K562 (cell line): ENCODE data around the gene IL1RL1. TPM values are rescaled to one million over a fixed set of nuclear protein-coding genes. Genes with fewer than 3 reads are reported as not detected.

Experiments used
- ATF7 ChIP-seq: fragments of 450-650 bp; IDR thresholded peaks from 2 replicates; pipeline ENCODE4 v1.7.1; 2014; ENCODE audit warnings: mild to moderate bottlenecking, moderate library complexity
- CBX8 ChIP-seq: fragments of 200-600 bp; sonication (generic); IDR thresholded peaks from 2 replicates; pipeline ENCODE4 v1.6.1; 2012; ENCODE audit warnings: borderline replicate concordance, mixed run types, low read depth, mild to moderate bottlenecking, moderate library complexity, mixed read lengths, low read length, control low read depth, inconsistent platforms; ENCODE audit not compliant: poor library complexity, severe bottlenecking; ENCODE audit errors: extremely low read depth
- CEBPG ChIP-seq, 3 experiments: fragments of 200-800 bp in 1 of 3; sonication (Bioruptor generic) in 1 of 3; sonication (generic) in 1 of 3; formaldehyde crosslinking in 1 of 3; IDR thresholded peaks in 2 of 3; conservative IDR thresholded peaks in 1 of 3; 2 replicates each; pipeline versions ENCODE4 v1.6.1 to v1.8.0; 2016 to 2022; ENCODE audit warnings: missing compliant biosample characterization in 2 of 3, missing genetic modification characterization in 2 of 3, mild to moderate bottlenecking in 1 of 3, missing genetic modification reagents in 1 of 3
- CREB3L1 ChIP-seq: fragments of 450-650 bp; IDR thresholded peaks from 2 replicates; pipeline ENCODE4 v1.6.1; 2014; ENCODE audit warnings: low read depth, mild to moderate bottlenecking, moderate library complexity, borderline replicate concordance
- CREM ChIP-seq: IDR thresholded peaks from 2 replicates; pipeline ENCODE4 v1.6.1; 2014; ENCODE audit warnings: antibody characterized with exemption, low read depth
- E2F3 ChIP-seq: fragments of 250-450 bp; sonication (Bioruptor Pico); IDR thresholded peaks from 2 replicates; pipeline ENCODE4 v1.4.0; 2020; ENCODE audit warnings: mild to moderate bottlenecking
- GABPA ChIP-seq: fragments of 200-800 bp; sonication (Bioruptor generic); conservative IDR thresholded peaks from 2 replicates; pipeline ENCODE4 v1.6.1; 2016; ENCODE audit warnings: low read depth, missing genetic modification characterization, missing compliant biosample characterization
- GATAD2A ChIP-seq: fragments of 450-650 bp; IDR thresholded peaks from 2 replicates; pipeline ENCODE4 v1.6.1; 2017
- HLTF ChIP-seq: fragments of 450-650 bp; IDR thresholded peaks from 2 replicates; pipeline ENCODE4 v1.6.1; 2016
- MYC ChIP-seq, 2 experiments: fragments of 250-450 bp in 1 of 2; sonication (Bioruptor Pico) in 1 of 2; IDR thresholded peaks; 2 replicates each; pipeline versions ENCODE4 v1.5.1 to v1.6.1; 2012 to 2021; ENCODE audit warnings: low read depth in 2 of 2, borderline replicate concordance in 1 of 2, improper control_type of control experiment in 1 of 2, low read length in 1 of 2, mild to moderate bottlenecking in 1 of 2, moderate library complexity in 1 of 2
- NR2C1 ChIP-seq, 2 experiments: fragments of 450-650 bp; IDR thresholded peaks; 2 replicates each; pipeline ENCODE4 v1.6.1; 2017; ENCODE audit warnings: mild to moderate bottlenecking in 2 of 2, antibody characterized with exemption in 1 of 2, inconsistent platforms in 1 of 2, missing compliant biosample characterization in 1 of 2, missing genetic modification characterization in 1 of 2
- SIN3B ChIP-seq: fragments of 450-650 bp; IDR thresholded peaks from 2 replicates; pipeline ENCODE4 v1.6.1; 2017; ENCODE audit warnings: low read depth, mild to moderate bottlenecking, moderate library complexity
- TAL1 ChIP-seq: fragments of 450-650 bp; IDR thresholded peaks from 2 replicates; pipeline ENCODE4 v1.6.1; 2016; ENCODE audit warnings: mild to moderate bottlenecking
- UBTF ChIP-seq, 2 experiments: IDR thresholded peaks; 2 replicates each; pipeline ENCODE4 v1.6.1; 2012; ENCODE audit warnings: improper control_type of control experiment in 2 of 2, low read depth in 2 of 2, low read length in 2 of 2, borderline replicate concordance in 1 of 2
- YY1 ChIP-seq, 3 experiments: IDR thresholded peaks; 2 replicates each; pipeline ENCODE4 v1.6.1; 2011; ENCODE audit warnings: low read length in 2 of 3, mild to moderate bottlenecking in 2 of 3, moderate library complexity in 2 of 3, borderline replicate concordance in 1 of 3, control low read depth in 1 of 3, low read depth in 1 of 3; ENCODE audit not compliant: insufficient read depth in 3 of 3, insufficient replicate concordance in 2 of 3, control insufficient read depth in 1 of 3, insufficient read length in 1 of 3; ENCODE audit errors: extremely low read depth in 1 of 3
- ZNF551 ChIP-seq: fragments of 250-450 bp; sonication (Bioruptor Pico); IDR thresholded peaks from 2 replicates; pipeline ENCODE4 v1.5.0; 2021; ENCODE audit warnings: mild to moderate bottlenecking, moderate library complexity
- polyA plus RNA-seq, 8 experiments: library from polyadenylated mRNA; depleted of rRNA in 4 of 8; stranded (reverse) in 5 of 8; unstranded in 3 of 8; fragments of >200 nt; fragmentation: Nextera tagmentation in 2 of 8; fragmentation: Illumina TruSeq in 1 of 8; extraction: Ambion mirVana in 2 of 8; extraction: Trizol in 1 of 8; gene quantifications; 2 replicates each; pipeline versions ENCODE4 v1.2.1 to v1.2.3, GENCODE V29; 2011 to 2014; ENCODE audit warnings: inconsistent platforms in 1 of 8, missing spikeins in 1 of 8
- total RNA-seq, 7 experiments: library from RNA; depleted of rRNA in 6 of 7; stranded (reverse); fragments of >200 nt in 6 of 7; fragmentation: Illumina TruSeq in 2 of 7; extraction: Trizol in 2 of 7; gene quantifications; 2 replicates each; pipeline versions ENCODE4 v1.2.1 to v1.2.3, GENCODE V29; 2011 to 2021; ENCODE audit warnings: low replicate concordance in 1 of 7
- TF ChIP-seq, protein P1 (sequence below): fragments of 250-450 bp; sonication (Bioruptor Pico); IDR thresholded peaks from 2 replicates; pipeline ENCODE4 v1.5.0; 2022; ENCODE audit warnings: mild to moderate bottlenecking
- TF ChIP-seq, protein P2 (sequence below): fragments of 450-650 bp; IDR thresholded peaks from 2 replicates; pipeline ENCODE4 v1.6.1; 2017; ENCODE audit warnings: mild to moderate bottlenecking, moderate library complexity

The IL1RL1 gene
- total and polyA plus RNA-seq, 9 of the 15 experiments (the other 6 are each of a cell fraction or from before 2014, with no cell fraction given) = 0.06 to 3.3 (median 0.59) TPM

DNA sequence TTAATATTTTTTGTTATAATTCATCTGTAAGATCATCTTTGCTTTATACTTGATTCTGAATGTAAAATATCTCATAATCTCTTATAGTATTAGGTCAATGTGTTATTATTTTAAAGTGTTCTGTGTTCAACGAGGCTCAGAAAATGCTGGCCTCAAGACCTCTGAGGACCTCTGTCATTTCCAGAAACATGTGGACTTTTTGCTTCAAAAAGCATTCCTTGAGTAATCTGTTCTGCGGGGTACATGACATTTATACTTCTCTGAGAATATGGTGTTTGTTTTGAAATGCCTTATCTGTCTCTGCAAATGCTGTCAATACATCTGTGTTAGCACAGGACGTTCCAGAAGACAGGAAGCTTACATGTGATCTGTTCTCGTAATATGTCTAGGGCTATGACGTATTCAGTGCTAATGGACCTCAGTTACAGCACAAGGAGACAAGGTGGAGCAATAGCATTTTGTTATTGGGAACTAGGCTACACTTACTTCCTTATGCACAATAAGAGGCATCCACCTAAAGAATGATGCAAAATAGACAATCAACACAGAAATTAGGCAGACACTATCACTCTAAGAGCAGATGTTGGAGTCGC lies 37.6 kb upstream of the IL1RL1 start (continued):
- TF ChIP-seq CREB3L1 (no peak), CEBPG (CRISPR knock-in tag; IDR thresholded peaks at IDR 0.05) (no peak; the same call in 1 of the 2 replicates), CEBPG (tag; conservative IDR thresholded peaks at IDR 0.05 in 1 of 2, IDR thresholded peaks at IDR 0.05 in 1 of 2) (peak; percentile 29 to 85; a peak in 3 of 4 replicates), NR2C1 (IDR thresholded peaks at IDR 0.05) (no peak), NR2C1 (tag; IDR thresholded peaks at IDR 0.05) (no peak), CBX8 (no peak), GATAD2A (no peak), HLTF (no peak), SIN3B (no peak), ZNF551 (no peak), CREM (peak; percentile 62; the same call in 1 of the 2 replicates), YY1 (IDR thresholded peaks at IDR 0.05; ENCODE audit: borderline replicate concordance in 1 of 3, control insufficient read depth in 1 of 3, extremely low read depth in 1 of 3, insufficient read depth in 3 of 3, insufficient read length in 1 of 3, insufficient replicate concordance in 2 of 3, low read depth in 1 of 3, low read length in 2 of 3) (no peak), TAL1 (peak; percentile 20), GABPA (tag) (peak; percentile 59), E2F3 (CRISPR knock-in tag) (no peak), UBTF (IDR thresholded peaks at IDR 0.05; ENCODE audit: borderline replicate concordance in 1 of 2, low read depth in 2 of 2, low read length in 2 of 2) (no peak), ATF7 (peak; percentile 42; the same call in 1 of the 2 replicates), MYC (IDR thresholded peaks at IDR 0.05; ENCODE audit: low read depth, low read length) (no peak), MYC (CRISPR knock-in tag; IDR thresholded peaks at IDR 0.05; ENCODE audit: borderline replicate concordance, low read depth) (no peak)
- TF ChIP-seq, protein P1, sequence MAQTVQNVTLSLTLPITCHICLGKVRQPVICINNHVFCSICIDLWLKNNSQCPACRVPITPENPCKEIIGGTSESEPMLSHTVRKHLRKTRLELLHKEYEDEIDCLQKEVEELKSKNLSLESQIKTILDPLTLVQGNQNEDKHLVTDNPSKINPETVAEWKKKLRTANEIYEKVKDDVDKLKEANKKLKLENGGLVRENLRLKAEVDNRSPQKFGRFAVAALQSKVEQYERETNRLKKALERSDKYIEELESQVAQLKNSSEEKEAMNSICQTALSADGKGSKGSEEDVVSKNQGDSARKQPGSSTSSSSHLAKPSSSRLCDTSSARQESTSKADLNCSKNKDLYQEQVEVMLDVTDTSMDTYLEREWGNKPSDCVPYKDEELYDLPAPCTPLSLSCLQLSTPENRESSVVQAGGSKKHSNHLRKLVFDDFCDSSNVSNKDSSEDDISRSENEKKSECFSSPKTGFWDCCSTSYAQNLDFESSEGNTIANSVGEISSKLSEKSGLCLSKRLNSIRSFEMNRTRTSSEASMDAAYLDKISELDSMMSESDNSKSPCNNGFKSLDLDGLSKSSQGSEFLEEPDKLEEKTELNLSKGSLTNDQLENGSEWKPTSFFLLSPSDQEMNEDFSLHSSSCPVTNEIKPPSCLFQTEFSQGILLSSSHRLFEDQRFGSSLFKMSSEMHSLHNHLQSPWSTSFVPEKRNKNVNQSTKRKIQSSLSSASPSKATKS (CRISPR knock-in tag) = no peak
- TF ChIP-seq, protein P2, sequence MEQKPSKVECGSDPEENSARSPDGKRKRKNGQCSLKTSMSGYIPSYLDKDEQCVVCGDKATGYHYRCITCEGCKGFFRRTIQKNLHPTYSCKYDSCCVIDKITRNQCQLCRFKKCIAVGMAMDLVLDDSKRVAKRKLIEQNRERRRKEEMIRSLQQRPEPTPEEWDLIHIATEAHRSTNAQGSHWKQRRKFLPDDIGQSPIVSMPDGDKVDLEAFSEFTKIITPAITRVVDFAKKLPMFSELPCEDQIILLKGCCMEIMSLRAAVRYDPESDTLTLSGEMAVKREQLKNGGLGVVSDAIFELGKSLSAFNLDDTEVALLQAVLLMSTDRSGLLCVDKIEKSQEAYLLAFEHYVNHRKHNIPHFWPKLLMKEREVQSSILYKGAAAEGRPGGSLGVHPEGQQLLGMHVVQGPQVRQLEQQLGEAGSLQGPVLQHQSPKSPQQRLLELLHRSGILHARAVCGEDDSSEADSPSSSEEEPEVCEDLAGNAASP = no peak
